ENCODE measurements around the gene MYBPHL. TPM values are rescaled to one million over a fixed set of nuclear protein-coding genes. Genes with fewer than 3 reads are reported as not detected.

The MYBPHL gene
- total RNA-seq, 1 experiment from 2014 or later = 1.1 TPM

DNA sequence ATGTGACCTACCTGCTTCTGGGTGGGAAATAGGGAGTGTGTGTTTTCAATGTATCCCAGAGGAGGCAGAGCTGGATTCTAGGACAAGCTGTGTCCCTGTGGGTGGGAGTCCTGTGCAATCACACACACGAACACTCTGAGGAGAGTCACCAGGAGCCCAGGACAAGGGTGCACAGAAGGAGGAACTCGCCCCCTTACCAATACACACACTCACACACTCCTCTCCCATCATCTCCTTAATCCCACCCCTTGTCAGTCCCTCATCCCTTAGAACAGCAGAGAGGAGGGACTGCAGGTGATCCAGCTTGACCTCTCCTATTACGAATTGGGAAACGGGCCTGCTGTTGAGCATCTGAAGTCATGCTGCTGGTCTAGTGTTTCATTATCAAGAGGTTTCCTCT lies 8.5 kb upstream of the MYBPHL start:
- POLR2A ChIA-PET = interaction anchor here (0.6 kb wide), 1 partner anchor 10 kb away, joined by 4 read pairs; no protein-coding TSS in a partner anchor
- CTCF ChIA-PET = interaction anchor here (0.5 to 0.7 kb wide), 2 partner anchors 10 to 46 kb away, joined by 3 to 4 read pairs; no protein-coding TSS in a partner anchor
- Mint-ChIP-seq H3K36me3 (ENCODE audit: insufficient read depth, unreplicated experiment) (peaks cover 11% of the 10 kb centered on the region), H3K9me3 (ENCODE audit: unreplicated experiment) (no peaks in the 10 kb centered on the region), H3K4me3 (ENCODE audit: unreplicated experiment) (no peak overlapping the region), H3K27ac (ENCODE audit: low read depth, unreplicated experiment) (peak overlapping the region; percentile 32), H3K27me3 (ENCODE audit: insufficient read depth, unreplicated experiment) (no peaks in the 10 kb centered on the region), H3K4me1 (ENCODE audit: insufficient read depth, unreplicated experiment) (peaks cover 10% of the 10 kb centered on the region)
- DNase-seq (ENCODE audit: unreplicated experiment) = no peak
- no TSS peak for BruUV-seq (replicated peaks)
- TF ChIP-seq, protein P1, sequence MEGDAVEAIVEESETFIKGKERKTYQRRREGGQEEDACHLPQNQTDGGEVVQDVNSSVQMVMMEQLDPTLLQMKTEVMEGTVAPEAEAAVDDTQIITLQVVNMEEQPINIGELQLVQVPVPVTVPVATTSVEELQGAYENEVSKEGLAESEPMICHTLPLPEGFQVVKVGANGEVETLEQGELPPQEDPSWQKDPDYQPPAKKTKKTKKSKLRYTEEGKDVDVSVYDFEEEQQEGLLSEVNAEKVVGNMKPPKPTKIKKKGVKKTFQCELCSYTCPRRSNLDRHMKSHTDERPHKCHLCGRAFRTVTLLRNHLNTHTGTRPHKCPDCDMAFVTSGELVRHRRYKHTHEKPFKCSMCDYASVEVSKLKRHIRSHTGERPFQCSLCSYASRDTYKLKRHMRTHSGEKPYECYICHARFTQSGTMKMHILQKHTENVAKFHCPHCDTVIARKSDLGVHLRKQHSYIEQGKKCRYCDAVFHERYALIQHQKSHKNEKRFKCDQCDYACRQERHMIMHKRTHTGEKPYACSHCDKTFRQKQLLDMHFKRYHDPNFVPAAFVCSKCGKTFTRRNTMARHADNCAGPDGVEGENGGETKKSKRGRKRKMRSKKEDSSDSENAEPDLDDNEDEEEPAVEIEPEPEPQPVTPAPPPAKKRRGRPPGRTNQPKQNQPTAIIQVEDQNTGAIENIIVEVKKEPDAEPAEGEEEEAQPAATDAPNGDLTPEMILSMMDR (IDR thresholded peaks at IDR 0.05; ENCODE audit: unreplicated experiment) = no peak
- intact Hi-C loops (cut with micrococcal nuclease) = no loop called here

DNA sequence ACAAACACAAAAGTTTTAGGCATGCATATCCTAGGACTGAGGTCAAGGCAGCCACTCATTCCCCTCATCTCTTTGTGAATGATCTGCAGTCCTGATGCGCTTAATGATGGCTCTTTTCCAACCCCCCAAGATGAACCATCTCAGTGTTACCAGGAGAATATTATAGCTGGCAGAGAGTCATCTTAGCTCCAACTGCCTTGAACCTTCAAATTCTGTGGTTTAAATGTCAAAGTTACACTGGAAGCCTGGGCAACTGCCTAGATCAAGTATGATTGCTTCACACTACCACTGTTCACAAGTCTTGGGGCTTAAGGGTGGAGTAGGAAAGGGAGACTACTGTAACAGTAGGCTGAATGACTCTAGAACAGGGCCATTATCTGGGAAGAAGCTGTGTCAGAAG lies 8.0 kb upstream of the MYBPHL start:
- H3K27ac Mint-ChIP-seq (ENCODE audit: low read depth, unreplicated experiment) = no peak overlapping the region
- ChIA-PET POLR2A (no interaction called here), CTCF (no interaction called here)
- H3K4me1 Mint-ChIP-seq (ENCODE audit: insufficient read depth, unreplicated experiment) = peaks cover 10% of the 10 kb centered on the region
- intact Hi-C loops (cut with micrococcal nuclease) = no loop called here
- TF ChIP-seq, protein P1 (IDR thresholded peaks at IDR 0.05; ENCODE audit: unreplicated experiment) = no peak
- H3K4me3 Mint-ChIP-seq (ENCODE audit: unreplicated experiment) = no peak overlapping the region
- H3K27me3 Mint-ChIP-seq (ENCODE audit: insufficient read depth, unreplicated experiment) = no peaks in the 10 kb centered on the region
- no peak for DNase-seq (ENCODE audit: unreplicated experiment)
- no TSS peak for BruUV-seq (replicated peaks)
- no peaks in the 10 kb centered on the region for H3K9me3 Mint-ChIP-seq (ENCODE audit: unreplicated experiment)
- H3K36me3 Mint-ChIP-seq (ENCODE audit: insufficient read depth, unreplicated experiment) = peaks cover 11% of the 10 kb centered on the region

DNA sequence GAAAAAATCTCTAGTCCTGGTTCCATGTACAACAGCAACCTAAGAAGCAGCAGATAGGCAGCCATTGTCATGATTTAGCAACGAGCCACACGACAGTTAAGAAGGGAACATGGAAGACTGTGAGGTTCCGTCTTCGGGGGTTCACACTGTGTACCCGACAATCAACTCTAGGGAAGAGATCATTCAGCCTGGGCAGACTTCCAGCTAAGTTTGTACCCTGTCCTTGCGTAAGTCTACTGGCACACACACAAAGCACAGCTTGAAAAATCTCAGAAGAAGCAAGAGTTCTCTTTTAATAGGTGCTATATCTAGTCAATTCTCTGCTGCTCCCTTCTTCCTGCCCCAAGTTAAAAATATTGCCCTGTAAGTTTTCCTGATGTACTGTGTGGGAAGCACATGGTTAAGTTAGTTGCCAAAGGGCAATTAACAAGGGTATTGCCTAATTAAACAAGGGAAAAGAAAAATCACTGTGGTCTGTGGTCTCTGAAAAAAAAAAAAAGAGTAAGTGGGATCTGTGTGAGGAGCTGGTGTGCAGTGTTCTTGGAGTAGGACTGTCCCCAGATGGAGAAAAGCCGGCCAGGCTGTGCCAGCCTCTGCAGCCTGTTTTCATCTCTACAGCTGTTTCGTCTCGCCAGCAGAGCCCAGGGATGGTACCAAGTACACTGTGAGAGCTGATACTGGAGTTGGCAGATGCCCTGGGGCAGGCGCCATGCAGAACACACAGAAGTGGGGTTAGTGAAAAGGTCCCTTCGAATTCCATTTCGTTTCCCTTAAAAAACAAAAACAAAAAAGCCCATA lies 6.4 kb upstream of the MYBPHL start:
- POLR2A ChIA-PET = interaction anchor here (0.6 kb wide), 2 partner anchors 18 to 117 kb away, joined by 3 read pairs; no protein-coding TSS in a partner anchor

DNA sequence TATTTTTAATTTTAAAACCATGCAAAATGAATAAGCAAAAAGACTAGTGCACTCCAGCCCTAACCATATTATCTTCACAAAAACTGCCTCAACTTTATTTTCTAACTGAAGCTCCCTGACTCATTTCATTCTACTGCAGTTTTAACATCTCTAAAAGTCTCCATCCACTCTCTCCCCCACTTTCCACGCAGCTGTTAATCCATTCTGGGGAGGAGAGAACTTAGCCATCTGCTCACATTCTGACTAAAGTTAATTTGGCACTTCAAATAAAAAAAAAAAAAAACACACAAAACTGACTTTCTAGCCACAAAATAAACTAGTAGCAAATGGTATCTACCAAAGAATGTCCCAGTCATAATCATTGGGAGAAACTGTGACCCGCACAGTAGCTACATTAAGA lies 5.4 kb upstream of the MYBPHL start:
- Mint-ChIP-seq H3K27me3 (ENCODE audit: insufficient read depth, unreplicated experiment) (no peaks in the 10 kb centered on the region), H3K4me1 (ENCODE audit: insufficient read depth, unreplicated experiment) (peaks cover 10% of the 10 kb centered on the region), H3K36me3 (ENCODE audit: insufficient read depth, unreplicated experiment) (peaks cover 11% of the 10 kb centered on the region), H3K4me3 (ENCODE audit: unreplicated experiment) (no peak overlapping the region), H3K27ac (ENCODE audit: low read depth, unreplicated experiment) (no peak overlapping the region), H3K9me3 (ENCODE audit: unreplicated experiment) (no peaks in the 10 kb centered on the region)
- ChIA-PET POLR2A (no interaction called here), CTCF (interaction anchor here (1.5 kb wide), 1 partner anchor 15 kb away, joined by 5 read pairs; no protein-coding TSS in a partner anchor)
- no TSS peak for BruUV-seq (replicated peaks)
- TF ChIP-seq, protein P1 (IDR thresholded peaks at IDR 0.05; ENCODE audit: unreplicated experiment) = no peak
- no peak for DNase-seq (ENCODE audit: unreplicated experiment)
- intact Hi-C loops (cut with micrococcal nuclease) = no loop called here

More for the DNA sequence above, 6.4 kb upstream of the MYBPHL start:
- H3K27ac Mint-ChIP-seq (ENCODE audit: low read depth, unreplicated experiment) = no peak overlapping the region
- peaks cover 10% of the 10 kb centered on the region for H3K4me1 Mint-ChIP-seq (ENCODE audit: insufficient read depth, unreplicated experiment)
- intact Hi-C loops (cut with micrococcal nuclease) = no loop called here
- peak; percentile 42 for DNase-seq (ENCODE audit: unreplicated experiment)
- H3K9me3 Mint-ChIP-seq (ENCODE audit: unreplicated experiment) = no peaks in the 10 kb centered on the region
- no peak overlapping the region for H3K4me3 Mint-ChIP-seq (ENCODE audit: unreplicated experiment)
- TF ChIP-seq, protein P1 (IDR thresholded peaks at IDR 0.05; ENCODE audit: unreplicated experiment) = no peak
- H3K27me3 Mint-ChIP-seq (ENCODE audit: insufficient read depth, unreplicated experiment) = no peaks in the 10 kb centered on the region
- no TSS peak for BruUV-seq (replicated peaks)
- H3K36me3 Mint-ChIP-seq (ENCODE audit: insufficient read depth, unreplicated experiment) = peaks cover 11% of the 10 kb centered on the region
- CTCF ChIA-PET = interaction anchor here (0.5 to 1.5 kb wide), 5 partner anchors 16 to 227 kb away, joined by 3 to 5 read pairs (median 4); partner anchors contain the start of gene GPR61
